ACHN (cell line): Measurements from ENCODE around the gene FSHR.
A peak's percentile ranks its signal among the peaks of the same experiment; 100 is the strongest.

Experiments
- DNase-seq: peaks from one replicate; pipeline ENCODE4 v3.0.0-alpha.2; 2015
- in situ Hi-C: cut with HindIII; loops from 2 replicates; pipeline ENCODE4 v1.10.0; 2017; ENCODE audit warnings: low sequenced_read_pairs, low pct_ligation_motif_present, low pct_unique_long_range_greater_than_20kb

FSHR gene

GRCh38 chr2:49129034-49129433 is 25.3 kb downstream of the FSHR start:
- DNase-seq: no peak
- in situ Hi-C loops: no loop called here

GRCh38 chr2:49123600-49123999 is 30.7 kb downstream of the FSHR start:
- no peak for DNase-seq
- in situ Hi-C loops: no loop called here

GRCh38 chr2:49122107-49122506 is 32.2 kb downstream of the FSHR start:
- in situ Hi-C loops: no loop called here
- no peak for DNase-seq

GRCh38 chr2:49113046-49113445 is 41.3 kb downstream of the FSHR start:
- no peak for DNase-seq
- in situ Hi-C loops: no loop called here

- in situ Hi-C loops: no loop called here
- DNase-seq: no peak
Observed at GRCh38 chr2:49111456-49111855, 42.9 kb downstream of the FSHR start.

- in situ Hi-C loops: no loop called here
- DNase-seq: no peak
Observed at GRCh38 chr2:49111006-49111405, 43.3 kb downstream of the FSHR start.

GRCh38 chr2:49110571-49110970 is 43.7 kb downstream of the FSHR start:
- no peak for DNase-seq

GRCh38 chr2:49108851-49109250 is 45.5 kb downstream of the FSHR start:
- no peak for DNase-seq
- in situ Hi-C loops: no loop called here

More at GRCh38 chr2:49110571-49110970, 43.7 kb downstream of the FSHR start:
- in situ Hi-C loops: no loop called here

- in situ Hi-C loops: no loop called here
- DNase-seq: no peak
Observed at GRCh38 chr2:49108436-49108835, 45.9 kb downstream of the FSHR start.

- in situ Hi-C loops: no loop called here
- no peak for DNase-seq
Observed at GRCh38 chr2:49105506-49105905, 48.8 kb downstream of the FSHR start.

GRCh38 chr2:49102146-49102545 is 52.2 kb downstream of the FSHR start:
- in situ Hi-C loops: no loop called here
- no peak for DNase-seq

GRCh38 chr2:49080681-49081080 is 73.6 kb downstream of the FSHR start:
- DNase-seq: no peak
- in situ Hi-C loops: no loop called here

GRCh38 chr2:49070716-49071115 is 83.6 kb downstream of the FSHR start:
- no peak for DNase-seq
- in situ Hi-C loops: no loop called here

GRCh38 chr2:49069829-49070228 is 84.5 kb downstream of the FSHR start:
- in situ Hi-C loops: no loop called here

GRCh38 chr2:49068613-49069012 is 85.7 kb downstream of the FSHR start:
- in situ Hi-C loops: no loop called here
- DNase-seq: no peak

More at GRCh38 chr2:49069829-49070228, 84.5 kb downstream of the FSHR start:
- no peak for DNase-seq

- in situ Hi-C loops: no loop called here
- no peak for DNase-seq
Observed at GRCh38 chr2:49067971-49068370, 86.3 kb downstream of the FSHR start.

- DNase-seq: no peak
- in situ Hi-C loops: no loop called here
Observed at GRCh38 chr2:49053156-49053555, 101.2 kb downstream of the FSHR start.

GRCh38 chr2:49050265-49050664 is 104.0 kb downstream of the FSHR start:
- no peak for DNase-seq
- in situ Hi-C loops: no loop called here

GRCh38 chr2:49049161-49049560 is 105.2 kb downstream of the FSHR start:
- in situ Hi-C loops: no loop called here
- DNase-seq: no peak

GRCh38 chr2:49045083-49045482 is 109.2 kb downstream of the FSHR start:
- in situ Hi-C loops: no loop called here
- DNase-seq: no peak

GRCh38 chr2:49044350-49045079 is 109.8 kb downstream of the FSHR start:
- in situ Hi-C loops: no loop called here

More at GRCh38 chr2:49044350-49045079, 109.8 kb downstream of the FSHR start:
- peak; percentile 21 for DNase-seq
